ENCODE results near the gene CCDC157.

Gene CCDC157

GRCh38 chr22:30420347-30421125 lies 63.7 kb downstream of the CCDC157 start:
- ChIA-PET POLR2A (interaction anchor here (4.7 to 6.0 kb wide), 2 partner anchors 9 to 24 kb away, joined by 78 to 86 read pairs; partner anchors contain the start of gene SEC14L2), CTCF (interaction anchor here (0.8 to 1.0 kb wide), 2 partner anchors 133 to 145 kb away, joined by 4 read pairs; no protein-coding TSS in a partner anchor)
- Histone ChIP-seq H3K4me1 (ENCODE audit: control insufficient read depth, insufficient read depth, low read length) (peaks cover 25% of the 10 kb centered on the region), H3K27ac (ENCODE audit: extremely low read depth, low read depth, low read length) (no peak overlapping the region), H3K9me3 (ENCODE audit: control insufficient read depth, insufficient read depth, low read depth, low read length) (no peaks in the 10 kb centered on the region), H3K36me3 (ENCODE audit: control insufficient read depth in 2 of 2, insufficient read depth in 1 of 2, low read length in 2 of 2) (peaks cover 0 to 50% of the 10 kb centered on the region in 2 experiments; a peak in 1 of 3 replicates), H3K4me3 (ENCODE audit: low read depth, low read length) (no peak overlapping the region)
- TF ChIP-seq ZNF416 (tag by site-specific recombination; IDR thresholded peaks at IDR 0.05) (no peak), FEZF1 (tag by site-specific recombination; IDR thresholded peaks at IDR 0.05) (peak; percentile 24; the same call in 1 of the 2 replicates), PRDM1 (tag by site-specific recombination; IDR thresholded peaks at IDR 0.05) (0 out of 2 replicates have a peak, but pooled peaks have one; percentile 12)

DNA sequence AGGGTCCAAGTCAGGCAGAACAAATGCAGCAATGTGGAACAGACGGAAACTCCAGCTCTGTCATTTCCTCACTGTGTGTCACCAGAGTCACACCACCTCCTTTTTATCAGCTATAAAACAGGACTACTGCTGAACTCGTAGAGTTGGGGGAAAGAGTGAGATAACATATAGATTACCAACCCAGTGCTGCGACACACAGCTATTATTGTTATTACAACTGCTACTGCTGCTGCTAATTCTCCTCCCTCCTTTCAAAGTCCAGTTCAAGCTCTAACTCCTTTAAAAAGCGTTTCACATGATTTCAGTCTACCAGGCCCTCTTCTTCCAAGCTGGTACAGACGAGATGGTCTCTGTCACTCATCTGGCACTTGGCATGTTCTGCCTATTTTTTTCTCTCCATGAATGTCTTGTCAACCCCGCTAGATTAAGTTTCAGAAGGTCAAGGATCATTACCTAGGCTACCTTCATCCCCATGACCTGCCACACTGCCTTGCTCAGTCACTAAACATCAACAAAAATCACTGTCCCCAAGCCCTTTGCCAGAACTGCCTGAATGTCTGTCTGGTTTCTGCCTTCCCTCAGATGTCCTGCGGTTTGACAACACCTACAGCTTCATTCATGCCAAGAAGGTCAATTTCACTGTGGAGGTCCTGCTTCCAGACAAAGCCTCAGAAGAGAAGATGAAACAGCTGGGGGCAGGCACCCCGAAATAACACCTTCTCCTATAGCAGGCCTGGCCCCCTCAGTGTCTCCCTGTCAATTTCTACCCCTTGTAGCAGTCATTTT lies 65.1 kb downstream of the CCDC157 start:
- Histone ChIP-seq H3K27ac (ENCODE audit: extremely low read depth, low read depth, low read length) (peak overlapping the region; percentile 98), H3K9me3 (ENCODE audit: control insufficient read depth, insufficient read depth, low read depth, low read length) (no peaks in the 10 kb centered on the region), H3K36me3 (ENCODE audit: control insufficient read depth in 2 of 2, insufficient read depth in 1 of 2, low read length in 2 of 2) (peaks cover 0 to 40% of the 10 kb centered on the region in 2 experiments; a peak in 1 of 3 replicates), H3K4me3 (ENCODE audit: low read depth, low read length) (no peak overlapping the region), H3K4me1 (ENCODE audit: control insufficient read depth, insufficient read depth, low read length) (peaks cover 28% of the 10 kb centered on the region)
- POLR2A ChIA-PET, result interaction anchor here (0.7 to 6.0 kb wide), 6 partner anchors 10 to 31 kb away, joined by 3 to 86 read pairs (median 19); partner anchors contain the start of gene SEC14L2
- TF ChIP-seq IKZF3 (tag by site-specific recombination; IDR thresholded peaks at IDR 0.05) (no peak), WT1 (tag by site-specific recombination; IDR thresholded peaks at IDR 0.05) (no peak), PRDM10 (tag by site-specific recombination; IDR thresholded peaks at IDR 0.05) (0 out of 2 replicates have a peak, but pooled peaks have one; percentile 19), KLF7 (tag by site-specific recombination; IDR thresholded peaks at IDR 0.05; ENCODE audit: borderline replicate concordance) (no peak), SCRT1 (tag by site-specific recombination; IDR thresholded peaks at IDR 0.05; ENCODE audit: borderline replicate concordance) (no peak), ZNF398 (tag by site-specific recombination; IDR thresholded peaks at IDR 0.05) (peak; percentile 59), SP7 (tag by site-specific recombination; IDR thresholded peaks at IDR 0.05) (peak; percentile 65; the same call in 1 of the 2 replicates), ZNF48 (tag by site-specific recombination; IDR thresholded peaks at IDR 0.05) (no peak), ZNF18 (tag by site-specific recombination; IDR thresholded peaks at IDR 0.05) (peak; percentile 61), TRIM28 (IDR thresholded peaks at IDR 0.05; ENCODE audit: borderline replicate concordance, low read length) (peak; percentile 25; the same call in 1 of the 2 replicates), ZNF112 (tag by site-specific recombination; IDR thresholded peaks at IDR 0.05) (no peak), OSR2 (tag by site-specific recombination; IDR thresholded peaks at IDR 0.05) (peak; percentile 81)
- TF ChIP-seq, protein P1, sequence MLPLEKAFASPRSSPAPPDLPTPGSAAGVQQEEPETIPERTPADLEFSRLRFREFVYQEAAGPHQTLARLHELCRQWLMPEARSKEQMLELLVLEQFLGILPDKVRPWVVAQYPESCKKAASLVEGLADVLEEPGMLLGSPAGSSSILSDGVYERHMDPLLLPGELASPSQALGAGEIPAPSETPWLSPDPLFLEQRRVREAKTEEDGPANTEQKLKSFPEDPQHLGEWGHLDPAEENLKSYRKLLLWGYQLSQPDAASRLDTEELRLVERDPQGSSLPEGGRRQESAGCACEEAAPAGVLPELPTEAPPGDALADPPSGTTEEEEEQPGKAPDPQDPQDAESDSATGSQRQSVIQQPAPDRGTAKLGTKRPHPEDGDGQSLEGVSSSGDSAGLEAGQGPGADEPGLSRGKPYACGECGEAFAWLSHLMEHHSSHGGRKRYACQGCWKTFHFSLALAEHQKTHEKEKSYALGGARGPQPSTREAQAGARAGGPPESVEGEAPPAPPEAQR (tag by site-specific recombination; IDR thresholded peaks at IDR 0.05), result no peak
- TF ChIP-seq, protein P2, sequence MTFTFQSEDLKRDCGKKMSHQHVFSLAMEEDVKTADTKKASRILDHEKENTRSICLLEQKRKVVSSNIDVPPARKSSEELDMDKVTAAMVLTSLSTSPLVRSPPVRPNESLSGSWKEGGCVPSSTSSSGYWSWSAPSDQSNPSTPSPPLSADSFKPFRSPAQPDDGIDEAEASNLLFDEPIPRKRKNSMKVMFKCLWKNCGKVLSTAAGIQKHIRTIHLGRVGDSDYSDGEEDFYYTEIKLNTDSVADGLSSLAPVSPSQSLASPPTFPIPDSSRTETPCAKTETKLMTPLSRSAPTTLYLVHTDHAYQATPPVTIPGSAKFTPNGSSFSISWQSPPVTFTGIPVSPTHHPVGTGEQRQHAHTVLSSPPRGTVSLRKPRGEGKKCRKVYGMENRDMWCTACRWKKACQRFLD (tag by site-specific recombination; IDR thresholded peaks at IDR 0.05), result no peak
- CTCF ChIA-PET, result interaction anchor here (0.7 to 7.6 kb wide), 11 partner anchors 9 to 341 kb away, joined by 3 to 71 read pairs (median 3); partner anchors contain the start of genes RNF215 and SEC14L2
